Cardiac muscle cell (in vitro differentiated cells and primary cell): ENCODE results near the gene ANKRD53. TPM values are rescaled to one million over a fixed set of nuclear protein-coding genes. Genes with fewer than 3 reads are reported as not detected.

Source experiments
- DNase-seq, 2 donors: peaks; one replicate each; pipeline versions ENCODE4 v3.0.0 to v3.0.0-alpha.2; 2010 to 2017; ENCODE audit warnings: low read depth in 1 of 2, low spot score in 1 of 2
- H3K27ac ChIP-seq: fragments of 200-600 bp; sonication (generic); 2 replicates; pipeline ENCODE4 v1.5.1; 2016
- H3K27me3 ChIP-seq: fragments of 200-600 bp; sonication (generic); 2 replicates; pipeline ENCODE4 v1.6.0; 2016; ENCODE audit warnings: control low read depth
- H3K36me3 ChIP-seq: fragments of 200-600 bp; sonication (generic); 2 replicates; pipeline ENCODE4 v1.5.1; 2016; ENCODE audit warnings: control low read depth
- H3K4me1 ChIP-seq: fragments of 200-600 bp; sonication (generic); 2 replicates; pipeline ENCODE4 v1.8.1; 2017; ENCODE audit warnings: low read depth, mild to moderate bottlenecking, mixed run types
- H3K4me3 ChIP-seq: fragments of 200-600 bp; sonication (generic); 2 replicates; pipeline ENCODE4 v1.5.1; 2016; ENCODE audit warnings: mild to moderate bottlenecking
- H3K9me3 ChIP-seq: fragments of 200-600 bp; sonication (generic); 2 replicates; pipeline ENCODE4 v1.5.1; 2017; ENCODE audit warnings: low read depth, mild to moderate bottlenecking, control low read depth
- polyA plus RNA-seq: library from polyadenylated mRNA; unstranded; fragments of >200 nt; fragmentation: Nextera tagmentation; extraction: Ambion mirVana; gene quantifications from 2 replicates; pipeline ENCODE4 v1.2.1, GENCODE V29; 2016
- total RNA-seq: library from RNA; depleted of rRNA; stranded (reverse); fragments of >200 nt; gene quantifications from 2 replicates; pipeline ENCODE4 v1.2.3, GENCODE V29; 2016
- TF ChIP-seq, protein P1 (sequence below): IDR thresholded peaks from 2 replicates; pipeline ENCODE4 v1.5.1; 2012; ENCODE audit warnings: low read depth, mild to moderate bottlenecking, low read length

Gene ANKRD53
- total and polyA plus RNA-seq, 2 experiments from 2014 or later = 0.92 to 0.99 TPM

DNA sequence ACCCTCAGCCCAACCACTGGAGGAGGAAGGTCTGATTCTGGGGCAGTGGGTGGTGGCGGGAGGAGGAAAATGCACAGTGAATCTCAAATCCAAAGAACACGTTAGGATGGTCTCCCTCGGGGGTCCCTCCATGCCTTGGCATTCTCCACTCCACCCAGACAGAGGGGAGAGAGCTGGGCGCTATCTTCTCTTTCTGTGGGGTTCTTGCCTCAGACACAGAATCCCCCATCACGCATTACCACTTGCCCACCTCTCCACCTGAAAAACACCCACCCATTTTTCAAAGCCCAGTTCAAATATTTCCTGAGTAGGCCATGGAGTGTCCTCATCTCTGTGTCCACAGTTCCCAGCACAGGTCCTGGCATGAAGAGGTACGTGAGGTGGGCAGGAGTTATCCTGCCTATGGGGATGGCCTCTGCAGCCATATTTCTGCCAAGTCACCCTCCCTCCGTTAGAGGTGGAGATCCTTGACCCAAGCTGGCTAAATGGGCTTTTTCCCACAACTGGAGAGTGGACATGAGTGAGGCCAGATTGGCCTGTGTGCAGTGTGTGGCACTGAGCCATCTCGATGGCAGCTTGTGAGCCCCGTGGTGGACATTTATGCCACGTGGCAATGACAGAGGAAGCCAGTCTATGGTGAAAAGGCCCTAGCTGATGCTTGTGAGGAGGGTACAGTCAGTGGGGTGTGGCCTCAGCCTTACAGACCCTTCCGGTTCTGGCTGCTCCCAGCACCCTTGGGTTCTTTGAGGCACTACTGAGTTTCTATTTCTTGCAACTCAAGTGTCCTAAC is 25.7 kb downstream of the ANKRD53 start:
- Histone ChIP-seq H3K4me1 (peaks cover 18% of the 10 kb centered on the region), H3K9me3 (no peaks in the 10 kb centered on the region), H3K27me3 (no peaks in the 10 kb centered on the region), H3K27ac (no peak overlapping the region), H3K4me3 (no peak overlapping the region), H3K36me3 (no peaks in the 10 kb centered on the region)
- DNase-seq = no peak
- TF ChIP-seq, protein P1, sequence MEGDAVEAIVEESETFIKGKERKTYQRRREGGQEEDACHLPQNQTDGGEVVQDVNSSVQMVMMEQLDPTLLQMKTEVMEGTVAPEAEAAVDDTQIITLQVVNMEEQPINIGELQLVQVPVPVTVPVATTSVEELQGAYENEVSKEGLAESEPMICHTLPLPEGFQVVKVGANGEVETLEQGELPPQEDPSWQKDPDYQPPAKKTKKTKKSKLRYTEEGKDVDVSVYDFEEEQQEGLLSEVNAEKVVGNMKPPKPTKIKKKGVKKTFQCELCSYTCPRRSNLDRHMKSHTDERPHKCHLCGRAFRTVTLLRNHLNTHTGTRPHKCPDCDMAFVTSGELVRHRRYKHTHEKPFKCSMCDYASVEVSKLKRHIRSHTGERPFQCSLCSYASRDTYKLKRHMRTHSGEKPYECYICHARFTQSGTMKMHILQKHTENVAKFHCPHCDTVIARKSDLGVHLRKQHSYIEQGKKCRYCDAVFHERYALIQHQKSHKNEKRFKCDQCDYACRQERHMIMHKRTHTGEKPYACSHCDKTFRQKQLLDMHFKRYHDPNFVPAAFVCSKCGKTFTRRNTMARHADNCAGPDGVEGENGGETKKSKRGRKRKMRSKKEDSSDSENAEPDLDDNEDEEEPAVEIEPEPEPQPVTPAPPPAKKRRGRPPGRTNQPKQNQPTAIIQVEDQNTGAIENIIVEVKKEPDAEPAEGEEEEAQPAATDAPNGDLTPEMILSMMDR = no peak

DNA sequence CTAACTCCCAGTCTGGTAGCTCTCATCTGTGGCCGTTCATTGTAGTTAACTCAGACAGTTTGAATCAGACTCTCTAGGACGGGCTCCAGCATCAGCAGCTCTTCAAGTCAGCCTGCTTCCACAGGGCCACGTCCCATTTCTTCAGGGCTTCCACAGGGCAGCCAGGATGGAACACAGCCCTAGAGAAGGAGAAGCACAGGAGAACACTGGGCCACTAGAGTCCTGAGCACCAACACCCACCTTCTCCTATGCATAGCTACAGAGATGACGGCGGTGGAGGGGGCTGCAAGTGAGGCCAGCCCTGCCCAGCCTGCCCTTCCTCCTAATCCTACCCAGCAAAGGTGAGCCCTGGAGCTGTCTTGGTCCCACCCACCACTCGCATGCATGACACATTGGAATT is 26.4 kb downstream of the ANKRD53 start:
- no peak for DNase-seq
- TF ChIP-seq, protein P1 = no peak
- Histone ChIP-seq H3K36me3 (no peaks in the 10 kb centered on the region), H3K4me3 (no peak overlapping the region), H3K27me3 (no peaks in the 10 kb centered on the region), H3K4me1 (peaks cover 13% of the 10 kb centered on the region), H3K27ac (no peak overlapping the region), H3K9me3 (no peaks in the 10 kb centered on the region)

DNA sequence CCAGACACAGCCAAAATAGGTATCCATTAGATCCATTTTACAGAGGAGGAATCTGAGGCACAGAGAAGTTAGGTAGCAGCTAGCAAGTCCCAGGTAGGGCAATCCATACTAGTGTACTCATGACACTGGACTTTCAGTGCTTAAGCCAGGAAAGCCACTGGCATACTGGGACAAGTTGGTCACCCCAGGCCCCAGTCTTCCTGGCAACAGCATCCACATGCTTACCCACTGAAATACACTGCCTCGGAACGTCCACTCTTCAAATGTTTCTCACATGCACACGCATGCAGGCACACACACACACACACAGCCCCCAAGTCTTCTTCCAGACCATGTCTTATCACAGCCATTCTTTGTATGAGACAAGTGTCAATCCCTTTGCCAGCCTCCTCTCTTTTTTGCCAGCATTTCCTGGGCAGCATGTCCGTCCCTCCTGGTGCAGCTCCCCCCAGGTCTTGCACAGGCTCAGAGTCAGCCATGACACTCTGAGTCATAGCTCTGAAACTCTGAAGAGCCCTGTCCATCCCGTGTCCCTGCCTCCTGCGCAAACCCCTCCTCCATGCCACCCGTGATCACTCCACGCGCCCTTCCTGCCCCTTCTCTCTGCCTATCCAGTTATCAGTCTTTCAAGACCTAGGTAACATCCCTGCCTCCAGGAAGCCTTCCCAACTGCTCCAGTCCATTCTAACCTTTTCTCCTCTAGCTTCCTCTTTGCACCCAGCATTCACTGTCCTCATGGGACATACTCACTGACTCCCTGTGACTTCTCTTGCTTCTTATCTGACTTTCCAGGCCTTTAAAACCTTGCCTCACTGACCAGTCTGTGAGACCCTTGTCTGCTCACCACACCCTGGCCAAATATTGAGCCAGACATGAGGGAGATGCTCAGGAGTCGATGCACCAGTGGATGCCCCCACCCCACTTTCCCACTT is 27.1 kb downstream of the ANKRD53 start:
- Histone ChIP-seq H3K4me1 (peaks cover 13% of the 10 kb centered on the region), H3K4me3 (no peak overlapping the region), H3K27me3 (no peaks in the 10 kb centered on the region), H3K36me3 (no peaks in the 10 kb centered on the region), H3K9me3 (no peaks in the 10 kb centered on the region), H3K27ac (no peak overlapping the region)
- no peak for DNase-seq
- TF ChIP-seq, protein P1 = no peak

DNA sequence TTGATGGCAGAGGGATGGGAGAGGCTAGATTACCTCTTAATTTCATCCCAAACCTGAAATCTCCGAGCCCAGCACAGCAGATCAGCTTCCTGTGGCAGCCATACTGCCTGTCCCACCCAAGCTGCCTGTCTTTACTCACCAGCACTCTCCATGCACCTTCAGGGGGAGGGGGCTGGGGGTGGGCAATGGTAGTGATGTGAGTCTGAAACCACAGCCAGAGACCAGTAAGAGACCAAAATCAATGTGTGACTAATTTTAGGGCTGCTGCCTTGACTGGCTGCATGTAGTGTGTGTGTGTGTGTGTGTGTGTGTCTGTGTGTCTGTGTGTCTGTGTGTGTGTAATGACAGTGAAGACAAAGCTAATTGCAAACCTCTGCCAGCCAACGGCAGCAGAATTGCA is 27.9 kb downstream of the ANKRD53 start:
- no peak for DNase-seq
- TF ChIP-seq, protein P1 = no peak
- H3K36me3 ChIP-seq = no peaks in the 10 kb centered on the region
- peaks cover under 1% of the 10 kb centered on the region for H3K27me3 ChIP-seq
- no peak overlapping the region for H3K4me3 ChIP-seq
- H3K27ac ChIP-seq = no peak overlapping the region
- H3K9me3 ChIP-seq = no peaks in the 10 kb centered on the region
- peaks cover 12% of the 10 kb centered on the region for H3K4me1 ChIP-seq

DNA sequence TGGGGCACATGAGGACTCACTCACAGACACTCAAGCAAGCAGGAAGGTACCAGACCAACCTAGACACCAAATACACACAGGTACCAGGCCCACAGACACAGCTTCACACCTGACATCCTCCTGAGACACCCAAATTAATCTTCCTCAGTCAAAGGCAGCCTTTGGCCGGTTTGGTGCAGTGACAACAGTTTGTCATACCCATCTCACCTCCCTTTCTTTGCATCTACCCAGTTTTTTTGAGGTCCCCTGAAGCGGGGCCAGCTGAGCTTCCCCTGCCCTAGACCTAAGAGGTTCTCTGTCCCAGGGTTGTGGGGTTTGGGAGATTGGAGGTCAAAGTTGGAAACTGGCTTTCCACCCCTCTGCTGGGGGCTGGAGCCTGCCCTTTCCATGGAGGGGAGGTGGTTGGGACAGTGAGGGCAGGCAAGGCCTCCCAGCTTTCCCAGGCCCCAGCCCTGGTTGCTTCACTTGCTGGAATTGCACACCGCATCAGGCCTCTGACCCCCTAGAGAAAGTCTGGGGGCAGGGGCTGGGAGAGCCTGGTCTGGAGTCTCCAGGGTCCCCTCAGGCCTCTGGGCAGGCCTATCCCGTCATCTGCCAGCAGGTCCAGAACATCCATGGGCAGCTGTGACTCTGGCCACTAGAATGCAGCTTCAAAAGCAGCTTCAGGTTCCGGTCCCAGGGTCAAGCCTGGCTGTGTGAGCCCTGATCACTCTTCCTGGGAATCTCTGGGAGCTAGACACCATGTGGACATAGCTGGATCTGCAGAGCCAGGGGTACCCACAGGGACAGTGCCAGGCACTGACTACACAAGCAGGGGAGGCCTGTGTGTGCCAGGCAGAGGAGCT is 28.7 kb downstream of the ANKRD53 start:
- DNase-seq = no peak
- TF ChIP-seq, protein P1 = no peak
- Histone ChIP-seq H3K4me3 (no peak overlapping the region), H3K27ac (no peak overlapping the region), H3K9me3 (no peaks in the 10 kb centered on the region), H3K4me1 (peaks cover 4% of the 10 kb centered on the region), H3K36me3 (no peaks in the 10 kb centered on the region), H3K27me3 (peaks cover 9% of the 10 kb centered on the region)
